HepG2 (cell line): ENCODE data around the gene CARS1.

Experiments used
- CTCF ChIP-seq: sonication (generic); formaldehyde crosslinking; IDR thresholded peaks from 2 replicates; pipeline ENCODE4 v1.5.0; 2020; ENCODE audit warnings: mild to moderate bottlenecking, missing genetic modification reagents, moderate library complexity
- STAT5B ChIP-seq: sonication (generic); formaldehyde crosslinking; IDR thresholded peaks from 2 replicates; pipeline ENCODE4 v1.4.0; 2020; ENCODE audit warnings: missing genetic modification reagents
- YY1 ChIP-seq: IDR thresholded peaks from 2 replicates; pipeline ENCODE4 v1.6.1; 2011; ENCODE audit warnings: low read length, low read depth, moderate library complexity, mild to moderate bottlenecking; ENCODE audit not compliant: insufficient read depth, insufficient replicate concordance
- ZBTB40 ChIP-seq, 2 experiments: fragments of 450-650 bp in 1 of 2; sonication (generic) in 1 of 2; formaldehyde crosslinking in 1 of 2; IDR thresholded peaks; 2 replicates each; pipeline versions ENCODE4 v1.6.1 to v1.8.0; 2016 to 2022; ENCODE audit warnings: antibody characterized with exemption in 1 of 2, mild to moderate bottlenecking in 1 of 2, missing genetic modification reagents in 1 of 2
- ZNF629 ChIP-seq: sonication (generic); formaldehyde crosslinking; conservative IDR thresholded peaks from 2 replicates; pipeline ENCODE4 v1.5.0; 2020; ENCODE audit warnings: missing genetic modification reagents
- ZSCAN21 ChIP-seq: sonication (generic); formaldehyde crosslinking; IDR thresholded peaks from 2 replicates; pipeline ENCODE4 v1.8.0; 2022; ENCODE audit warnings: mild to moderate bottlenecking, missing genetic modification reagents, moderate library complexity, borderline replicate concordance

- no peak for TF ChIP-seq ZBTB40 (IDR thresholded peaks at IDR 0.05)
- no peak for TF ChIP-seq ZBTB40 (CRISPR knock-in tag; IDR thresholded peaks at IDR 0.05)
- TF ChIP-seq CTCF (CRISPR knock-in tag), result no peak
- no peak for TF ChIP-seq ZSCAN21 (CRISPR knock-in tag)
- TF ChIP-seq STAT5B (CRISPR knock-in tag), result no peak
- no peak for TF ChIP-seq ZNF629 (CRISPR knock-in tag)
- TF ChIP-seq YY1, result no peak
These were observed 20.1 kb upstream of the CARS1 start for GRCh38 chr11:3077189-3077836.
